ENCODE measurements around the gene TRHDE. TPM values are rescaled to one million over a fixed set of nuclear protein-coding genes. Genes with fewer than 3 reads are reported as not detected.
A peak's percentile ranks its signal among the peaks of the same experiment; 100 is the strongest.

Gene TRHDE
- total RNA-seq, 1 experiment from 2014 or later = 24.5 TPM

- no peaks in the 10 kb centered on the region for H3K9me3 ChIP-seq (ENCODE audit: low read depth, low read length, poor library complexity, severe bottlenecking)
- intact Hi-C loops (cut with micrococcal nuclease; ENCODE audit: unreplicated experiment) = no loop called here
- TF ChIP-seq EZH2 (IDR thresholded peaks at IDR 0.05; ENCODE audit: borderline replicate concordance, low read depth, low read length, poor library complexity, severe bottlenecking) = no peak
- TF ChIP-seq, protein P1, sequence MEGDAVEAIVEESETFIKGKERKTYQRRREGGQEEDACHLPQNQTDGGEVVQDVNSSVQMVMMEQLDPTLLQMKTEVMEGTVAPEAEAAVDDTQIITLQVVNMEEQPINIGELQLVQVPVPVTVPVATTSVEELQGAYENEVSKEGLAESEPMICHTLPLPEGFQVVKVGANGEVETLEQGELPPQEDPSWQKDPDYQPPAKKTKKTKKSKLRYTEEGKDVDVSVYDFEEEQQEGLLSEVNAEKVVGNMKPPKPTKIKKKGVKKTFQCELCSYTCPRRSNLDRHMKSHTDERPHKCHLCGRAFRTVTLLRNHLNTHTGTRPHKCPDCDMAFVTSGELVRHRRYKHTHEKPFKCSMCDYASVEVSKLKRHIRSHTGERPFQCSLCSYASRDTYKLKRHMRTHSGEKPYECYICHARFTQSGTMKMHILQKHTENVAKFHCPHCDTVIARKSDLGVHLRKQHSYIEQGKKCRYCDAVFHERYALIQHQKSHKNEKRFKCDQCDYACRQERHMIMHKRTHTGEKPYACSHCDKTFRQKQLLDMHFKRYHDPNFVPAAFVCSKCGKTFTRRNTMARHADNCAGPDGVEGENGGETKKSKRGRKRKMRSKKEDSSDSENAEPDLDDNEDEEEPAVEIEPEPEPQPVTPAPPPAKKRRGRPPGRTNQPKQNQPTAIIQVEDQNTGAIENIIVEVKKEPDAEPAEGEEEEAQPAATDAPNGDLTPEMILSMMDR (conservative IDR thresholded peaks at IDR 0.05; ENCODE audit: low read depth, low read length) = no peak
- no peak overlapping the region for H3K4me3 ChIP-seq (ENCODE audit: low read depth, low read length, poor library complexity, severe bottlenecking)
- H3K36me3 ChIP-seq (ENCODE audit: insufficient read depth, low read length, poor library complexity, severe bottlenecking) = no peaks in the 10 kb centered on the region
- no peaks in the 10 kb centered on the region for H3K27me3 ChIP-seq (replicated peaks; ENCODE audit: insufficient read depth, low read depth, low read length, poor library complexity)
- ChIA-PET POLR2A (ENCODE audit: low non-redundant PET) (interaction anchor here (0.7 kb wide), 1 partner anchor 120 kb away, joined by 3 read pairs; no protein-coding TSS in a partner anchor), CTCF (no interaction called here)
- DNase-seq (ENCODE audit: low spot score) = no peak
- no peak overlapping the region for H3K27ac ChIP-seq (ENCODE audit: low read depth, low read length, poor library complexity, severe bottlenecking)
- no TSS peak for BruUV-seq (replicated peaks)
- H3K4me1 ChIP-seq (ENCODE audit: insufficient read depth, low read length, poor library complexity, severe bottlenecking) = no peaks in the 10 kb centered on the region
Observed at GRCh38 chr12:72560003-72560769, 288.0 kb downstream of the TRHDE start.

GRCh38 chr12:72570601-72571000 is 298.4 kb downstream of the TRHDE start:
- CTCF ChIA-PET = no interaction called here
- intact Hi-C loops (cut with micrococcal nuclease; ENCODE audit: unreplicated experiment) = no loop called here
- peak; percentile 45 for DNase-seq (ENCODE audit: low spot score)
- POLR2A ChIA-PET (ENCODE audit: low non-redundant PET) = no interaction called here
- H3K4me1 ChIP-seq (ENCODE audit: insufficient read depth, low read length, poor library complexity, severe bottlenecking) = no peaks in the 10 kb centered on the region
- no peak for TF ChIP-seq EZH2 (IDR thresholded peaks at IDR 0.05; ENCODE audit: borderline replicate concordance, low read depth, low read length, poor library complexity, severe bottlenecking)
- TF ChIP-seq, protein P1 (conservative IDR thresholded peaks at IDR 0.05; ENCODE audit: low read depth, low read length) = peak; percentile 72
- no peaks in the 10 kb centered on the region for H3K9me3 ChIP-seq (ENCODE audit: low read depth, low read length, poor library complexity, severe bottlenecking)
- BruUV-seq (replicated peaks) = no TSS peak
- H3K36me3 ChIP-seq (ENCODE audit: insufficient read depth, low read length, poor library complexity, severe bottlenecking) = no peaks in the 10 kb centered on the region
- no peak overlapping the region for H3K27ac ChIP-seq (ENCODE audit: low read depth, low read length, poor library complexity, severe bottlenecking)
- no peaks in the 10 kb centered on the region for H3K27me3 ChIP-seq (replicated peaks; ENCODE audit: insufficient read depth, low read depth, low read length, poor library complexity)
- H3K4me3 ChIP-seq (ENCODE audit: low read depth, low read length, poor library complexity, severe bottlenecking) = no peak overlapping the region

DNA sequence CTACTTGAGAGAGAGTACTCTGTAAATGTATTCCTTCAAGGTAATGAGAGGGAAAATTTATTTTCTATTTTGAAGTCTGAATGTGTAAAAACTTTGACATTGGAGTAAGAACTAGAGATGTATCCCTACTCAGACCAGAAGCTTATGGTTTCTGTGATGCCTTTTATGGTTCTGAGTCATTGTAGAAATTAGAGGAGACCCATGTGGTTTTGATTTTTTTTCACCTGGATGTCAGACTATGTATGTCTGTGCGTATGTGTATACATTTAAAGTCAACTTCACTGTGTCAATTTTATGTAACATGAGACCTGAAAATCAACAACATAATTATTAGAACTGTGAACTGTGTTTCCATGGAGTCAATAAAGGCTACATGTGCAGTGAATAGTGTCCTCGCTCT is 302.0 kb downstream of the TRHDE start:
- BruUV-seq (replicated peaks) = no TSS peak
- Histone ChIP-seq H3K27me3 (replicated peaks; ENCODE audit: insufficient read depth, low read depth, low read length, poor library complexity) (no peaks in the 10 kb centered on the region), H3K36me3 (ENCODE audit: insufficient read depth, low read length, poor library complexity, severe bottlenecking) (no peaks in the 10 kb centered on the region), H3K4me1 (ENCODE audit: insufficient read depth, low read length, poor library complexity, severe bottlenecking) (no peaks in the 10 kb centered on the region), H3K4me3 (ENCODE audit: low read depth, low read length, poor library complexity, severe bottlenecking) (no peak overlapping the region), H3K27ac (ENCODE audit: low read depth, low read length, poor library complexity, severe bottlenecking) (no peak overlapping the region), H3K9me3 (ENCODE audit: low read depth, low read length, poor library complexity, severe bottlenecking) (no peaks in the 10 kb centered on the region)
- POLR2A ChIA-PET (ENCODE audit: low non-redundant PET) = no interaction called here
- intact Hi-C loops (cut with micrococcal nuclease; ENCODE audit: unreplicated experiment) = no loop called here
- CTCF ChIA-PET = no interaction called here
- no peak for DNase-seq (ENCODE audit: low spot score)
- no peak for TF ChIP-seq EZH2 (IDR thresholded peaks at IDR 0.05; ENCODE audit: borderline replicate concordance, low read depth, low read length, poor library complexity, severe bottlenecking)
- TF ChIP-seq, protein P1 (conservative IDR thresholded peaks at IDR 0.05; ENCODE audit: low read depth, low read length) = no peak
